MM.1S (cell line): ENCODE data around the gene RNF112.

ENCODE experiments used
- EZH2phosphoT487 ChIP-seq: fragments of 300-600 bp; sonication (generic); IDR thresholded peaks from 2 replicates; pipeline ENCODE4 v1.6.1; 2018; ENCODE audit warnings: antibody characterized with exemption, low read length
- TF ChIP-seq, protein P1 (sequence below): fragments of 300-600 bp; sonication (generic); IDR thresholded peaks from 2 replicates; pipeline ENCODE4 v1.5.1; 2016; ENCODE audit warnings: antibody characterized with exemption, low read length, mixed read lengths

DNA sequence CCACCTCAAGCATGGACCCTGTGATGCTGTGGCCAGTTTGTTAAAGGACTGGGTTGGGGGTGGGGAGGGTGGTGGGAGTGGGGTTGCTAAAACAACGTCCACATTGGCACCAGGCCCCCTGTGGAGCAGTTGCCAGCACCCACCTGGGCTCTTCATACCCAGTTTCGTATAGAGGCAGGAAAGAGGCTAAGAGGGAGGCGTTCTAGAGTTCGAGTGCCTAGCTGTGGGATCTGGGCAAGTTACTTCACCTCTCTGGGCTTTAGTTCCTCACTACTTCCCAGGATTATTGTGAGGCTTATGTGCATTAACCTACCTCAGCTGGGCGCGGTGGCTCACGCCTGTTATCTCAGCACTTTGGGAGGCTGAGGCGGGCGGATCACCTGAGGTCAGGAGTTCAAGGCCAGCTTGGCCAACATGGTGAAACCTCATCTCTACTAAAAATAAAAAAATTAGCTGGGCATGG is 25.5 kb upstream of the RNF112 start:
- no peak for TF ChIP-seq EZH2phosphoT487
- TF ChIP-seq, protein P1, sequence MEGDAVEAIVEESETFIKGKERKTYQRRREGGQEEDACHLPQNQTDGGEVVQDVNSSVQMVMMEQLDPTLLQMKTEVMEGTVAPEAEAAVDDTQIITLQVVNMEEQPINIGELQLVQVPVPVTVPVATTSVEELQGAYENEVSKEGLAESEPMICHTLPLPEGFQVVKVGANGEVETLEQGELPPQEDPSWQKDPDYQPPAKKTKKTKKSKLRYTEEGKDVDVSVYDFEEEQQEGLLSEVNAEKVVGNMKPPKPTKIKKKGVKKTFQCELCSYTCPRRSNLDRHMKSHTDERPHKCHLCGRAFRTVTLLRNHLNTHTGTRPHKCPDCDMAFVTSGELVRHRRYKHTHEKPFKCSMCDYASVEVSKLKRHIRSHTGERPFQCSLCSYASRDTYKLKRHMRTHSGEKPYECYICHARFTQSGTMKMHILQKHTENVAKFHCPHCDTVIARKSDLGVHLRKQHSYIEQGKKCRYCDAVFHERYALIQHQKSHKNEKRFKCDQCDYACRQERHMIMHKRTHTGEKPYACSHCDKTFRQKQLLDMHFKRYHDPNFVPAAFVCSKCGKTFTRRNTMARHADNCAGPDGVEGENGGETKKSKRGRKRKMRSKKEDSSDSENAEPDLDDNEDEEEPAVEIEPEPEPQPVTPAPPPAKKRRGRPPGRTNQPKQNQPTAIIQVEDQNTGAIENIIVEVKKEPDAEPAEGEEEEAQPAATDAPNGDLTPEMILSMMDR, result no peak
